Testis (tissue), 3 donors: ENCODE data around the gene NRCAM. TPM values are rescaled to one million over a fixed set of nuclear protein-coding genes. Genes with fewer than 3 reads are reported as not detected.

ENCODE experiments used
- DNase-seq: peaks from one replicate; pipeline ENCODE4 v3.0.0-alpha.2; 2019
- H3K27ac ChIP-seq, 2 donors: fragments of 200-600 bp; sonication (generic); one replicate each; pipeline ENCODE4 v1.5.1; 2019
- H3K27me3 ChIP-seq: fragments of 200-600 bp; sonication (generic); one replicate; pipeline ENCODE4 v1.5.1; 2019
- H3K36me3 ChIP-seq: fragments of 200-600 bp; sonication (generic); one replicate; pipeline ENCODE4 v1.5.1; 2017; ENCODE audit warnings: low read depth; ENCODE audit errors: missing control alignments
- H3K4me1 ChIP-seq: fragments of 200-600 bp; sonication (generic); one replicate; pipeline ENCODE4 v1.5.1; 2019
- H3K4me3 ChIP-seq, 2 donors: fragments of 200-600 bp; sonication (generic); one replicate each; pipeline ENCODE4 v1.5.1; 2017 to 2019
- H3K9me3 ChIP-seq: fragments of 200-600 bp; sonication (generic); one replicate; pipeline ENCODE4 v1.5.1; 2017
- CTCF ChIP-seq, 3 experiments: fragments of 450-650 bp in 2 of 3; fragments of 200-600 bp in 1 of 3; sonication (generic) in 1 of 3; IDR thresholded peaks; one replicate each; pipeline ENCODE4 v1.5.1; 2016 to 2019; ENCODE audit warnings: antibody characterized with exemption in 3 of 3, mild to moderate bottlenecking in 2 of 3, moderate library complexity in 1 of 3
- POLR2A ChIP-seq: fragments of 450-650 bp; IDR thresholded peaks from one replicate; pipeline ENCODE4 v1.6.1; 2017; ENCODE audit warnings: antibody characterized with exemption, mild to moderate bottlenecking, moderate library complexity
- WGBS, 2 donors: methylation state at CpG; one replicate each; pipeline ENCODE4 v1.1.5; 2018; 5-methylcytosine and 5-hydroxymethylcytosine counted together
- intact Hi-C: fragments of 100-400 bp; cut with DNase I; formaldehyde crosslinking; loops from one replicate; pipeline ENCODE4 v1.15.1; 2023; ENCODE audit warnings: low total_unique reads
- polyA plus RNA-seq: library from polyadenylated mRNA; stranded (reverse); fragments of 350-450 nt; fragmentation: Illumina TruSeq; extraction: RNeasy Lipid Tissue Mini Kit (QIAGEN cat#74804); gene quantifications from one replicate; pipeline ENCODE4 v1.2.3, GENCODE V29; 2014; ENCODE audit warnings: low read depth, low replicate concordance; ENCODE audit not compliant: insufficient read depth
- total RNA-seq, 2 donors: library from RNA; depleted of rRNA; stranded (reverse); fragments of >200 nt; gene quantifications; one replicate each; pipeline ENCODE4 v1.2.3, GENCODE V29; 2016

Gene NRCAM
- total and polyA plus RNA-seq, 3 donors from 2014 or later = 7.4 to 11.4 (median 7.6) TPM

- no peaks in the 10 kb centered on the region for H3K36me3 ChIP-seq
- 89 to 91% methylated on average over 1 of the region's 1 CpG for WGBS, 2 donors
- H3K4me3 ChIP-seq = no peak overlapping the region
- no peaks in the 10 kb centered on the region for H3K4me1 ChIP-seq
- DNase-seq = no peak
- H3K27me3 ChIP-seq = no peaks in the 10 kb centered on the region
- no peaks in the 10 kb centered on the region for H3K9me3 ChIP-seq
- no peak overlapping the region for H3K27ac ChIP-seq
- intact Hi-C loops = no loop called here
- no peak for TF ChIP-seq CTCF (IDR thresholded peaks at IDR 0.05)
- no peak for TF ChIP-seq POLR2A
Observed at GRCh38 chr7:108200326-108200725, 255.9 kb downstream of the NRCAM start.

- TF ChIP-seq CTCF (IDR thresholded peaks at IDR 0.05) (no peak), POLR2A (no peak)
- WGBS, 2 donors = 92 to 94% methylated on average over 3 of the region's 3 CpGs
- no peak overlapping the region for H3K27ac ChIP-seq
- H3K4me1 ChIP-seq = no peaks in the 10 kb centered on the region
- no peaks in the 10 kb centered on the region for H3K27me3 ChIP-seq
- no peaks in the 10 kb centered on the region for H3K36me3 ChIP-seq
- H3K9me3 ChIP-seq = no peaks in the 10 kb centered on the region
- no peak overlapping the region for H3K4me3 ChIP-seq
- no peak for DNase-seq
- intact Hi-C loops = no loop called here
Observed at GRCh38 chr7:108197371-108198091, 258.7 kb downstream of the NRCAM start.

GRCh38 chr7:108196004-108196403, 260.2 kb downstream of the NRCAM start:
- Histone ChIP-seq H3K9me3 (no peaks in the 10 kb centered on the region), H3K27me3 (no peaks in the 10 kb centered on the region), H3K27ac (no peak overlapping the region), H3K36me3 (no peaks in the 10 kb centered on the region), H3K4me1 (no peaks in the 10 kb centered on the region), H3K4me3 (no peak overlapping the region)
- intact Hi-C loops = no loop called here
- DNase-seq = no peak
- TF ChIP-seq CTCF (IDR thresholded peaks at IDR 0.05) = no peak
- no peak for TF ChIP-seq POLR2A
- 65 to 81% methylated on average over 1 of the region's 1 CpG for WGBS, 2 donors

- WGBS, 2 donors = 62 to 71% methylated on average over 9 of the region's 9 CpGs
- H3K9me3 ChIP-seq = no peaks in the 10 kb centered on the region
- no peaks in the 10 kb centered on the region for H3K36me3 ChIP-seq
- no peaks in the 10 kb centered on the region for H3K27me3 ChIP-seq
- H3K4me3 ChIP-seq = no peak overlapping the region
- intact Hi-C loops = no loop called here
- H3K4me1 ChIP-seq = no peaks in the 10 kb centered on the region
- no peak overlapping the region for H3K27ac ChIP-seq
- no peak for DNase-seq
- TF ChIP-seq CTCF (IDR thresholded peaks at IDR 0.05) (no peak), POLR2A (no peak)
Observed at GRCh38 chr7:108193594-108194498, 262.4 kb downstream of the NRCAM start.
